ENCODE results near the gene NRXN2.

DNA sequence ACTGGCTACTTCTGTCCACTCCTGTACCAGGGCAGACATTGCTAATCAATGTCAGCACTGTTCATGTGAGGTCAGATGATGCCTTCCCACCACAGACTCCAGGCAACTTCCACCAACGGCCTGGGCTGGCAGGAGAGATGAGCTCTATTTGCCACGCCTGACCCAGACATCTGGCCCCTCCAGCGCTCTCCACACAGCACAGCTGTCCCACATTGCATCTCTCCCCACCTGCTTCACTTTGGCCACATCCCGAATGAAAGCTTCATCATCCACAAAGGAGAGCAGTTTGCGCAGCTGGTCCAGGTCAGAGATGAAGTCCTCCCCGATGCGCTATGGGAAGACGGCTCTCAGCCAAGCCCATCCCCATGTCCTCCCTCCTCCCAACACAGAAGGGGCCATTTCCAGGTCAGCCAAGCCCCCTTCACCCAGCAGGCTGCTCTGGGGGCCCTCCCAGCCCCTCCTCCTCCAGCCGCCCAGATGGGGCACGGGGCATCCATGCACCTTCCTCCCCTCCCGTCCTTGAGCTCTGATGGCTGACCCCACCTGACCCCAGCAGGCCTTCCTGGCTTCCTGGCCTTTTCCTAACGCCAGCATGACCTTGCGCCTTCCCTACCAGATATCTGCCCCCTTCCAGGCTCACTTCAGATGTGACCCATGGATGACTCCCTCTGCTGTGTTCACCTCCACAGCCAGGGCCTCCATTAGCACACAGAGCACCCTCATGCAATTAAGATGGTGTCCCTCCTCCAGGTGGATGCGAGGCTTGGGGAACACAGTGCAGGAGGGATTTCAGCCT, 29.4 kb upstream of the NRXN2 start:
- TF ChIP-seq POLR2A (IDR thresholded peaks at IDR 0.05; ENCODE audit: low read length) (no peak), GATA1 (IDR thresholded peaks at IDR 0.05; ENCODE audit: low read depth, low read length) (no peak)
